A673 (cell line): Measurements from ENCODE around the gene DHRS7C. TPM values are rescaled to one million over a fixed set of nuclear protein-coding genes. Genes with fewer than 3 reads are reported as not detected.

Experiments
- BruUV-seq: library from RNA; stranded (reverse); fragments of 400-500 nt; replicated peaks from 2 replicates; lab custom pipeline; 2021; lab: Mats Ljungman, UMichigan
- CTCF ChIA-PET: fragments of 300-600 bp; sonication (Branson Sonifier 250); formaldehyde crosslinking; loops from one replicate; lab custom pipeline; 2022; ENCODE audit warnings: antibody characterized with exemption; lab: Charles Lee
- POLR2A ChIA-PET: fragments of 300-600 bp; sonication (Branson Sonifier 250); formaldehyde crosslinking; loops from one replicate; lab custom pipeline; 2022; ENCODE audit warnings: antibody characterized with exemption; ENCODE audit not compliant: low non-redundant PET; lab: Charles Lee
- DNase-seq: peaks from one replicate; pipeline ENCODE4 v3.0.0-alpha.2; 2015; ENCODE audit warnings: low spot score
- H3K27ac ChIP-seq: fragments of 200-600 bp; sonication (generic); 2 replicates; pipeline ENCODE4 v1.5.1; 2016; ENCODE audit warnings: mixed run types, low read depth, mild to moderate bottlenecking, mixed read lengths, antibody characterized with exemption, low read length; ENCODE audit not compliant: poor library complexity, severe bottlenecking
- H3K27me3 ChIP-seq: fragments of 200-600 bp; sonication (generic); replicated peaks from 2 replicates; pipeline ENCODE4 v1.6.1; 2017; ENCODE audit warnings: mixed run types, low read depth, mild to moderate bottlenecking, mixed read lengths, antibody characterized with exemption, low read length; ENCODE audit not compliant: insufficient read depth, poor library complexity
- H3K36me3 ChIP-seq: fragments of 200-600 bp; sonication (generic); 2 replicates; pipeline ENCODE4 v1.6.1; 2016; ENCODE audit warnings: mixed run types, mild to moderate bottlenecking, mixed read lengths, antibody characterized with exemption, low read length; ENCODE audit not compliant: insufficient read depth, poor library complexity, severe bottlenecking
- H3K4me1 ChIP-seq: fragments of 200-600 bp; sonication (generic); 2 replicates; pipeline ENCODE4 v1.6.1; 2017; ENCODE audit warnings: mixed run types, mild to moderate bottlenecking, mixed read lengths, antibody characterized with exemption, low read length; ENCODE audit not compliant: insufficient read depth, poor library complexity, severe bottlenecking
- H3K4me3 ChIP-seq: fragments of 200-600 bp; sonication (generic); 2 replicates; pipeline ENCODE4 v1.5.1; 2016; ENCODE audit warnings: low read depth, mixed run types, mild to moderate bottlenecking, mixed read lengths, low read length; ENCODE audit not compliant: poor library complexity, severe bottlenecking
- H3K9me3 ChIP-seq: fragments of 200-600 bp; sonication (generic); 2 replicates; pipeline ENCODE4 v1.6.1; 2016; ENCODE audit warnings: mixed run types, low read depth, mild to moderate bottlenecking, mixed read lengths, antibody characterized with exemption, low read length; ENCODE audit not compliant: poor library complexity, severe bottlenecking
- EZH2 ChIP-seq: fragments of 200-600 bp; sonication (generic); IDR thresholded peaks from 2 replicates; pipeline ENCODE4 v1.6.1; 2017; ENCODE audit warnings: borderline replicate concordance, low read depth, mild to moderate bottlenecking, mixed read lengths, antibody characterized with exemption, low read length; ENCODE audit not compliant: poor library complexity, severe bottlenecking
- intact Hi-C: fragments of 100-400 bp; cut with micrococcal nuclease; formaldehyde crosslinking; loops from one replicate; pipeline ENCODE4 v1.10.0; 2022; ENCODE audit not compliant: unreplicated experiment
- total RNA-seq: library from RNA; stranded (reverse); gene quantifications from 2 replicates; pipeline ENCODE4 v1.2.3, GENCODE V29; 2021
- TF ChIP-seq, protein P1 (sequence below): fragments of 300-800, 200-600 bp; sonication (generic); conservative IDR thresholded peaks from 2 replicates; pipeline ENCODE4 v1.5.1; 2017; ENCODE audit warnings: low read depth, mild to moderate bottlenecking, antibody characterized with exemption, low read length, moderate library complexity, mixed read lengths

DHRS7C gene
- total RNA-seq, 1 experiment from 2014 or later: not detected

GRCh38 chr17:9771465-9771864 is 19.9 kb downstream of the DHRS7C start:
- intact Hi-C loops: no loop called here
- POLR2A ChIA-PET: no interaction called here
- DNase-seq: no peak
- no peak overlapping the region for H3K27ac ChIP-seq
- H3K36me3 ChIP-seq: no peaks in the 10 kb centered on the region
- CTCF ChIA-PET: no interaction called here
- no TSS peak for BruUV-seq
- no peak overlapping the region for H3K4me3 ChIP-seq
- H3K4me1 ChIP-seq: no peaks in the 10 kb centered on the region
- H3K27me3 ChIP-seq: peaks cover 15% of the 10 kb centered on the region
- H3K9me3 ChIP-seq: no peaks in the 10 kb centered on the region
- TF ChIP-seq EZH2: no peak
- TF ChIP-seq, protein P1, sequence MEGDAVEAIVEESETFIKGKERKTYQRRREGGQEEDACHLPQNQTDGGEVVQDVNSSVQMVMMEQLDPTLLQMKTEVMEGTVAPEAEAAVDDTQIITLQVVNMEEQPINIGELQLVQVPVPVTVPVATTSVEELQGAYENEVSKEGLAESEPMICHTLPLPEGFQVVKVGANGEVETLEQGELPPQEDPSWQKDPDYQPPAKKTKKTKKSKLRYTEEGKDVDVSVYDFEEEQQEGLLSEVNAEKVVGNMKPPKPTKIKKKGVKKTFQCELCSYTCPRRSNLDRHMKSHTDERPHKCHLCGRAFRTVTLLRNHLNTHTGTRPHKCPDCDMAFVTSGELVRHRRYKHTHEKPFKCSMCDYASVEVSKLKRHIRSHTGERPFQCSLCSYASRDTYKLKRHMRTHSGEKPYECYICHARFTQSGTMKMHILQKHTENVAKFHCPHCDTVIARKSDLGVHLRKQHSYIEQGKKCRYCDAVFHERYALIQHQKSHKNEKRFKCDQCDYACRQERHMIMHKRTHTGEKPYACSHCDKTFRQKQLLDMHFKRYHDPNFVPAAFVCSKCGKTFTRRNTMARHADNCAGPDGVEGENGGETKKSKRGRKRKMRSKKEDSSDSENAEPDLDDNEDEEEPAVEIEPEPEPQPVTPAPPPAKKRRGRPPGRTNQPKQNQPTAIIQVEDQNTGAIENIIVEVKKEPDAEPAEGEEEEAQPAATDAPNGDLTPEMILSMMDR: no peak

DNA sequence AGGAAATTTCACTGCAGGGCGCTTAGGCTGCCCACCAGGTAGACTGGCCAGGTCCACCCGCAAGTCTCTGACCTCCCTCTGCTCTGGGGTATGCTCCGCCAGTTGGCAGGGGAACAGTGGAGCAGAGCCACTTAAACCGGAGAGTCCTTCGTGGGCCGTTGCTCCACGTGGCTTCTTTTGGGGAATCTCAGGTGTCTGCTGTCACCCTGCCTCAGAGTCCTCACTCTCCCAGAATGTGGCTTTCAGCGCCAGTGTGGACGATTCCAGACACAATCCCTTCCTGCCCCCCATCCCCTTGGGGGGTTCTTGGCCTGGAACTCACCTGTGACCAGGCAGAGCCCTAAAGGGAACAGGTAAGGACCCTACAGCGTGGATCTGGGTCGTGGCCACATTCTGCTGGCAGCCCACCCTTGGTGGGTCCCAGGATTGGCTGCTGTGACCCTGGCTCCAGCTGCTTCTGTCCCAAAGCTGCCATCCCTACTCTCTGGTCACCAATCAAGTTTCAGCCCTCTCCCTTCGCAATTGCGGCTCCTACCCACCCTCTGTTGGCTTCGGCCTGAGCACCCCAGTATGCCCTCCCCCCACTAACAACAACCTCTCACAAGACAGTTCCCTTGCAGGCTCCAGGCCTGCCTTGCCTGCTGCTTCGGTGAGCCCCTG is 22.2 kb downstream of the DHRS7C start:
- ChIA-PET POLR2A (no interaction called here), CTCF (interaction anchor here (1.0 kb wide), 2 partner anchors 25 to 40 kb away, joined by 5 to 10 read pairs; no protein-coding TSS in a partner anchor)
- H3K4me1 ChIP-seq: no peaks in the 10 kb centered on the region
- BruUV-seq: no TSS peak
- TF ChIP-seq, protein P1: no peak
- no peak for TF ChIP-seq EZH2
- H3K27me3 ChIP-seq: peaks cover 13% of the 10 kb centered on the region
- no peak for DNase-seq
- no peak overlapping the region for H3K27ac ChIP-seq
- H3K9me3 ChIP-seq: no peaks in the 10 kb centered on the region
- intact Hi-C loops: no loop called here
- H3K36me3 ChIP-seq: no peaks in the 10 kb centered on the region
- H3K4me3 ChIP-seq: no peak overlapping the region

DNA sequence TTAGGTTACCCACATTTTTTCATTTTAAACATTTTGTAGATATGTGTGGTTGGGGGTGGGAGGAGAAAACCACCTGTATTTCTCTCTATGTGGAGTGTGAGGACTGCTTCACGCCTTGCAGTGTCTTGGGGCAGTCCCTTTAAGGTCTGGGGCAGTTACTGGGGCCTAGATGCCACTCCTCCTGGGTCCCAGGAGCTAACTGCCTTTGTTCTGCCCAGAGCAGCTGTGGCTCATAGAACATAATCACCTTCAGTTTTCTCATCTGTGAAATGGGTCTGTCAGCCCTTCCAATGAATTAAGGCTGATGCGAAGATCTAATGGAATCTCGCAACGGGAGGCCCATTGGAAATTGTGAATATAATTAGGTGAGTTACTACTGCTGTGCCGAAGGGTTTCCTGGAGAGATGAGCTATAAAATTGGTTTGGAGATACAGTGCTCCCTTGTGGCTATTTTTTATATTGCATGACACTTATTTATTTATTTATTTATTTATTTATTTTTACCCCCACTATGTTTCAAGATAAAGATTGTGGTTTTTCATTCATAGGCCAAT is 22.9 kb downstream of the DHRS7C start:
- no peaks in the 10 kb centered on the region for H3K4me1 ChIP-seq
- TF ChIP-seq EZH2: no peak
- TF ChIP-seq, protein P1: peak; percentile 60
- DNase-seq: peak; percentile 72
- ChIA-PET CTCF (interaction anchor here (1.0 kb wide), 2 partner anchors 24 to 40 kb away, joined by 5 to 10 read pairs; no protein-coding TSS in a partner anchor), POLR2A (no interaction called here)
- intact Hi-C loops: no loop called here
- no peak overlapping the region for H3K27ac ChIP-seq
- peaks cover 19% of the 10 kb centered on the region for H3K27me3 ChIP-seq
- no TSS peak for BruUV-seq
- no peaks in the 10 kb centered on the region for H3K9me3 ChIP-seq
- H3K36me3 ChIP-seq: no peaks in the 10 kb centered on the region
- no peak overlapping the region for H3K4me3 ChIP-seq
